ENCODE data around the gene NCKAP1.

GRCh38 chr2:183069174-183069573, 30.9 kb upstream of the NCKAP1 start:
- no peak for TF ChIP-seq POLR2A (IDR thresholded peaks at IDR 0.05)
- TF ChIP-seq CTCF (IDR thresholded peaks at IDR 0.05), result no peak
- TF ChIP-seq POLR2AphosphoS5 (IDR thresholded peaks at IDR 0.05), result no peak
- TF ChIP-seq EP300 (IDR thresholded peaks at IDR 0.05), result no peak

Measured in gastroesophageal sphincter (tissue), 3 donors.